Gastrocnemius medialis (tissue), 4 donors: ENCODE data around the gene EPHA5. TPM values are rescaled to one million over a fixed set of nuclear protein-coding genes. Genes with fewer than 3 reads are reported as not detected.

Source experiments
- ATAC-seq, 2 donors: fragments of 150-250 bp; one replicate each; pipeline ENCODE4 v1.9.1; 2016
- DNase-seq, 2 donors: peaks; one replicate each; pipeline ENCODE4 v3.0.0-alpha.2; 2019
- H3K27ac ChIP-seq, 4 donors: fragments of 200-600 bp; sonication (generic); 1 replicate in 1 of 4; 2 replicates in 3 of 4; pipeline ENCODE4 v1.5.1; 2016 to 2018; ENCODE audit warnings: mild to moderate bottlenecking in 2 of 4, moderate library complexity in 1 of 4
- H3K27me3 ChIP-seq, 3 donors: fragments of 200-600 bp; sonication (generic) in 2 of 3; 1 replicate in 1 of 3; 2 replicates in 2 of 3; pipeline versions ENCODE4 v1.5.1 to v1.6.0; 2016 to 2019; ENCODE audit warnings: mild to moderate bottlenecking in 1 of 3, moderate library complexity in 1 of 3
- H3K36me3 ChIP-seq, 2 donors: fragments of 200-600 bp; sonication (generic) in 1 of 2; one replicate each; pipeline ENCODE4 v1.5.1; 2017 to 2018
- H3K4me1 ChIP-seq, 2 donors: fragments of 200-600 bp; sonication (generic) in 1 of 2; one replicate each; pipeline ENCODE4 v1.5.1; 2016 to 2017; ENCODE audit warnings: mild to moderate bottlenecking in 2 of 2
- H3K4me3 ChIP-seq, 4 donors: fragments of 200-600 bp; sonication (generic) in 3 of 4; 1 replicate in 1 of 4; 2 replicates in 3 of 4; pipeline ENCODE4 v1.5.1; 2016 to 2019; ENCODE audit warnings: mild to moderate bottlenecking in 2 of 4
- H3K9me3 ChIP-seq, 3 donors: fragments of 200-600 bp; sonication (generic) in 2 of 3; 1 replicate in 1 of 3; 2 replicates in 2 of 3; pipeline ENCODE4 v1.5.1; 2016 to 2019
- POLR2A ChIP-seq, 2 donors: fragments of 450-650 bp; IDR thresholded peaks; one replicate each; pipeline ENCODE4 v1.6.1; 2017; ENCODE audit warnings: antibody characterized with exemption in 2 of 2, mild to moderate bottlenecking in 2 of 2, moderate library complexity in 2 of 2
- in situ Hi-C, 4 donors: fragments of 200-750 bp; cut with MboI; loops; one replicate each; pipeline versions ENCODE4 v1.15.0 to v1.8.0; 2017; ENCODE audit warnings: low sequenced_read_pairs in 4 of 4
- intact Hi-C: fragments of 100-400 bp; cut with DNase I; formaldehyde crosslinking; loops from one replicate; pipeline ENCODE4 v1.15.1; 2023; ENCODE audit warnings: low total_unique reads
- total RNA-seq, 4 donors: library from RNA; depleted of rRNA; stranded (reverse); fragments of >200 nt; gene quantifications; one replicate each; pipeline versions ENCODE4 v1.1.0 to v1.2.3, GENCODE V29; 2016
- TF ChIP-seq, protein P1 (sequence below), 5 experiments: fragments of 450-650 bp in 3 of 5; fragments of 200-600 bp in 2 of 5; sonication (generic) in 2 of 5; IDR thresholded peaks in 4 of 5; conservative IDR thresholded peaks in 1 of 5; 1 replicate in 4 of 5; 2 replicates in 1 of 5; pipeline ENCODE4 v1.5.1; 2016 to 2019; ENCODE audit warnings: antibody characterized with exemption in 5 of 5, mild to moderate bottlenecking in 3 of 5, moderate library complexity in 3 of 5

Gene EPHA5
- total RNA-seq, 4 donors from 2014 or later: not detected

DNA sequence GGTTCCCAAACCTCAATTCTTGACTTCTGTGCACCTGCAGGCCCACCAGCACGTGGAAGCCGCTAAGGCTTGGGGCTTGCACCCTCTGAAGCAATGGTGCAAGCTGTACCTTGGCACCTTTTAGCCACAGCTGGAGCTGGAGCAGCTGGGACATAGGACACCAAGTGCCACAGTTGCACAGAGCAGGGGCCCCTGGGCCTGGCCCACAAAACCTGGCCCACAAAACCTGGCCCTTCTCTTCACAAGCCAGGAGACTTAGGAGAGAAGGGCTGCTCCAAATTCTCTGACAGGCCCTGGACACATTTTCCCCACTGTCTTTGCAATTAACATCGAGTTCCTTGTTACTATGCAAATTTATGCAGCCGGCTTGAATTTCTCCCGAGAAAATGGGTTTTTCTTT is 197.8 kb downstream of the EPHA5 start:
- TF ChIP-seq, protein P1, sequence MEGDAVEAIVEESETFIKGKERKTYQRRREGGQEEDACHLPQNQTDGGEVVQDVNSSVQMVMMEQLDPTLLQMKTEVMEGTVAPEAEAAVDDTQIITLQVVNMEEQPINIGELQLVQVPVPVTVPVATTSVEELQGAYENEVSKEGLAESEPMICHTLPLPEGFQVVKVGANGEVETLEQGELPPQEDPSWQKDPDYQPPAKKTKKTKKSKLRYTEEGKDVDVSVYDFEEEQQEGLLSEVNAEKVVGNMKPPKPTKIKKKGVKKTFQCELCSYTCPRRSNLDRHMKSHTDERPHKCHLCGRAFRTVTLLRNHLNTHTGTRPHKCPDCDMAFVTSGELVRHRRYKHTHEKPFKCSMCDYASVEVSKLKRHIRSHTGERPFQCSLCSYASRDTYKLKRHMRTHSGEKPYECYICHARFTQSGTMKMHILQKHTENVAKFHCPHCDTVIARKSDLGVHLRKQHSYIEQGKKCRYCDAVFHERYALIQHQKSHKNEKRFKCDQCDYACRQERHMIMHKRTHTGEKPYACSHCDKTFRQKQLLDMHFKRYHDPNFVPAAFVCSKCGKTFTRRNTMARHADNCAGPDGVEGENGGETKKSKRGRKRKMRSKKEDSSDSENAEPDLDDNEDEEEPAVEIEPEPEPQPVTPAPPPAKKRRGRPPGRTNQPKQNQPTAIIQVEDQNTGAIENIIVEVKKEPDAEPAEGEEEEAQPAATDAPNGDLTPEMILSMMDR (IDR thresholded peaks at IDR 0.05 in 4 of 5, conservative IDR thresholded peaks at IDR 0.05 in 1 of 5): no peak
- TF ChIP-seq POLR2A (IDR thresholded peaks at IDR 0.05): no peak
- intact Hi-C loops: no loop called here
- no peak for DNase-seq

DNA sequence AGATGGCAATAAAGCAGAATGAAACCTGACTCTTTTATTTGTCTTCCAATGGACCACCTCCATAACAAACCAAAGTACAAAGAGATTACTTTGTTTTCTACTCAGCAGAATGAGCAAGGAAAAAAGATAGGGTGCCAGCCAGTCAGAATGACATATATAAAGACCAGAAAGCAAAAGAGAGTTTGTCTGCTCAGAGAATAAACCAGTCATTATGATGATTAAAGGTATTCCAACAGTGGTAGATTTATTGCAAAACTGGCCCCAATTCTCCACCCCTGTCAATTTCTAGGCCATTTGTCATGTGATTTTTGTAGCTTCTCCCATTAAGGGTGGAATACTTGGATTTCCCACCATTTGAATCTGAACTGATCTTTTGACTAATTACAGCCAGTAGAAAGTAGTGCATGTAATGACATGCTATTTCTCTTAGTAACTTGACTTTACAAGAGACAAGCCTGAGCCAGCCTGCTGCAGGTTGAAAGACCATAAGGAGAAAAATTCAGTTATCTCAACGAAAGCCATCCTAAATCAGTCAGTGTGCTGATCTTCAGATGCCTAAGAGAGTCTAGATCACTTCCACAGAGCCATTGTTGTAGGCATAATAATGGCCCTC is 203.1 kb downstream of the EPHA5 start:
- in situ Hi-C loops (no loop called here), intact Hi-C loops (no loop called here)
- H3K27me3 ChIP-seq: no peaks in the 10 kb centered on the region
- no peak overlapping the region for H3K4me3 ChIP-seq
- no peak for DNase-seq
- ATAC-seq: no peak
- no peaks in the 10 kb centered on the region for H3K9me3 ChIP-seq
- H3K27ac ChIP-seq: no peak overlapping the region
- H3K36me3 ChIP-seq: no peaks in the 10 kb centered on the region
- H3K4me1 ChIP-seq: no peaks in the 10 kb centered on the region
- TF ChIP-seq, protein P1 (IDR thresholded peaks at IDR 0.05 in 4 of 5, conservative IDR thresholded peaks at IDR 0.05 in 1 of 5): no peak
- TF ChIP-seq POLR2A (IDR thresholded peaks at IDR 0.05): no peak

More for the DNA sequence above, 197.8 kb downstream of the EPHA5 start:
- in situ Hi-C loops: no loop called here
- no peak overlapping the region for H3K27ac ChIP-seq
- H3K4me1 ChIP-seq: no peaks in the 10 kb centered on the region
- no peak for ATAC-seq
- H3K27me3 ChIP-seq: no peaks in the 10 kb centered on the region
- no peak overlapping the region for H3K4me3 ChIP-seq
- no peaks in the 10 kb centered on the region for H3K9me3 ChIP-seq
- H3K36me3 ChIP-seq: no peaks in the 10 kb centered on the region

DNA sequence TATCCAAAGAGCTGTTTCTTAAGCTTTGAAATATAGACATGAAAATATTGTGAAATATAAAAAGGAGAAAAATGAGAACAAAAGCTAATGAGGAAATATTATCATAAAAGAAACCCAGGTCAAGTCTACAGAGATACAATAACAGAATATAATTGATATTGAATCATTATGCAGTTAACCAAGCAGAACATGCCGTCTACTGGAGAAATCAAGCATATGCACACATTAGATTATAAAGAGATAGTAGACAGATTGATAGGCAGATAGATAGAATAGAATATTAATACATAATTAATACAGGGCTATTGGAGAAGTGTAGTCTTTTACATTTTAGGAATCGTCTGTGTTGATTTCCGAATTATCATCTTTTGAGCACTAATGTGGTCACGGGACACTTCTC is 208.5 kb downstream of the EPHA5 start:
- Histone ChIP-seq H3K27ac (no peak overlapping the region), H3K4me3 (no peak overlapping the region), H3K9me3 (no peaks in the 10 kb centered on the region), H3K36me3 (no peaks in the 10 kb centered on the region), H3K27me3 (no peaks in the 10 kb centered on the region), H3K4me1 (no peaks in the 10 kb centered on the region)
- intact Hi-C loops: no loop called here
- in situ Hi-C loops: no loop called here
- TF ChIP-seq, protein P1 (IDR thresholded peaks at IDR 0.05 in 4 of 5, conservative IDR thresholded peaks at IDR 0.05 in 1 of 5): no peak
- no peak for TF ChIP-seq POLR2A (IDR thresholded peaks at IDR 0.05)
- ATAC-seq: no peak
- DNase-seq: no peak

- no peak for ATAC-seq
- no peaks in the 10 kb centered on the region for H3K36me3 ChIP-seq
- H3K9me3 ChIP-seq: no peaks in the 10 kb centered on the region
- H3K27me3 ChIP-seq: no peaks in the 10 kb centered on the region
- in situ Hi-C loops: no loop called here
- no peak overlapping the region for H3K27ac ChIP-seq
- TF ChIP-seq, protein P1 (IDR thresholded peaks at IDR 0.05 in 4 of 5, conservative IDR thresholded peaks at IDR 0.05 in 1 of 5): no peak
- TF ChIP-seq POLR2A (IDR thresholded peaks at IDR 0.05): no peak
- no peak overlapping the region for H3K4me3 ChIP-seq
- intact Hi-C loops: no loop called here
- DNase-seq: no peak
- H3K4me1 ChIP-seq: no peaks in the 10 kb centered on the region
Observed at GRCh38 chr4:65457011-65457410, 213.3 kb downstream of the EPHA5 start.

DNA sequence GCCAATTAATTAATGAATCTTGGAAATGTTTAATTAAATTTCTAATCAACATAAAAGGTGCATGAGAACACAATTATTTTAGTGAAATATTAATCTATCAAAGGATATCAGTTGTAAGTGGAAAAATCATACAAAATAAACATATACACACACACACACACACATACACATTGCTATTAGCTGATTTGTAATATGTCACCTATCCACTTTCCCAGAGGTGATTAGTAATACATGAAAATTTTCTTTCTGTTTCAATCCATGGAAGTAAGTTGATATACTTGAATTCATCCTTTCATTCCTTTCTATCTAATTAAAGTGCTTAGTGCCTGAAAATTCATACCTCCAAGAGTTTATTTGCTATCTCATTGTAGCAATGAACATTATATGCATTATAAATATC is 213.7 kb downstream of the EPHA5 start:
- no peaks in the 10 kb centered on the region for H3K9me3 ChIP-seq
- intact Hi-C loops: no loop called here

More for the DNA sequence above, 213.7 kb downstream of the EPHA5 start:
- DNase-seq (no peak), ATAC-seq (no peak)
- TF ChIP-seq, protein P1 (IDR thresholded peaks at IDR 0.05 in 4 of 5, conservative IDR thresholded peaks at IDR 0.05 in 1 of 5): no peak
- no peak for TF ChIP-seq POLR2A (IDR thresholded peaks at IDR 0.05)
- in situ Hi-C loops: no loop called here
- no peaks in the 10 kb centered on the region for H3K27me3 ChIP-seq
- H3K36me3 ChIP-seq: no peaks in the 10 kb centered on the region
- no peak overlapping the region for H3K27ac ChIP-seq
- H3K4me3 ChIP-seq: no peak overlapping the region
- H3K4me1 ChIP-seq: no peaks in the 10 kb centered on the region
